ENCODE results near the gene DYRK4.
"Not testable (repeated sequence)": the region's sequence is repeated elsewhere in the genome, so short reads cannot be mapped to it uniquely, and the experiment has no call there.

Gene DYRK4, protein sequence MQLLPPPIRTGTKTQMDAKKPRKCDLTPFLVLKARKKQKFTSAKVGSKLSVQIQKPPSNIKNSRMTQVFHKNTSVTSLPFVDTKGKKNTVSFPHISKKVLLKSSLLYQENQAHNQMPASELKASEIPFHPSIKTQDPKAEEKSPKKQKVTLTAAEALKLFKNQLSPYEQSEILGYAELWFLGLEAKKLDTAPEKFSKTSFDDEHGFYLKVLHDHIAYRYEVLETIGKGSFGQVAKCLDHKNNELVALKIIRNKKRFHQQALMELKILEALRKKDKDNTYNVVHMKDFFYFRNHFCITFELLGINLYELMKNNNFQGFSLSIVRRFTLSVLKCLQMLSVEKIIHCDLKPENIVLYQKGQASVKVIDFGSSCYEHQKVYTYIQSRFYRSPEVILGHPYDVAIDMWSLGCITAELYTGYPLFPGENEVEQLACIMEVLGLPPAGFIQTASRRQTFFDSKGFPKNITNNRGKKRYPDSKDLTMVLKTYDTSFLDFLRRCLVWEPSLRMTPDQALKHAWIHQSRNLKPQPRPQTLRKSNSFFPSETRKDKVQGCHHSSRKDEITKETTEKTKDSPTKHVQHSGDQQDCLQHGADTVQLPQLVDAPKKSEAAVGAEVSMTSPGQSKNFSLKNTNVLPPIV

DNA sequence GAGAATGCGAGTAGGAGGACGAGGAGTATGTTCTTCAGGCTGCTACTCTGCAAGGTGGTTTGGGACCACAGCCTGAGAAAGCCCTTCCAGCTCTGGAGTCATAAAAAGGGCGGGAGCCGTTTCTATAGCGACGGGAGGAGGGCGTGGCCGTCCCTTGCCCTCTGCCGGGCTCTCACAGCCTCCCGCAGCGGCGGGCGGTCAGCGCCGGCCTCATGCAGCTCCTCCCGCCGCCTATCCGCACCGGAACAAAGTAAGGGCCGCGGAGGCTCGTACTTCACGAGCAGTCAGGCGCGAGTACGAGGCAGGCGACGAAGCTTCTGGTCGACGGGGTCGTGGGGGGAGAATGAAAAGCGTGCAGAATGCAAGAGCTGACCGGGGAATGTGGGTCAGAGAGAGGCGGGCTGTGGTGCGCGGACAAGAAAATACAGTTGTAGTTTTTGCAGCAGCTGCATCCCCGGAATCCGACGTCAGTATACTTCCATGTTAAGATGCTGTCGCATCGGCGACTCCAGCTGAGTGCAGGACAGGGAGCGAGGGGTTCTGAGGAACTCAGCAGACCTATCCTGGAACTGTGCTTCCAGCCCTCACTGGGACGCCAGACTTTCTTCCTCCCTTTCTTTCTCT lies at the start of gene DYRK4:
Gene DYRK4 (plus strand): TSS at position 175 of the 624 bp plus-strand sequence. CDS start 38 bp downstream, at position 213.
- DNase-seq = no peak

DNA sequence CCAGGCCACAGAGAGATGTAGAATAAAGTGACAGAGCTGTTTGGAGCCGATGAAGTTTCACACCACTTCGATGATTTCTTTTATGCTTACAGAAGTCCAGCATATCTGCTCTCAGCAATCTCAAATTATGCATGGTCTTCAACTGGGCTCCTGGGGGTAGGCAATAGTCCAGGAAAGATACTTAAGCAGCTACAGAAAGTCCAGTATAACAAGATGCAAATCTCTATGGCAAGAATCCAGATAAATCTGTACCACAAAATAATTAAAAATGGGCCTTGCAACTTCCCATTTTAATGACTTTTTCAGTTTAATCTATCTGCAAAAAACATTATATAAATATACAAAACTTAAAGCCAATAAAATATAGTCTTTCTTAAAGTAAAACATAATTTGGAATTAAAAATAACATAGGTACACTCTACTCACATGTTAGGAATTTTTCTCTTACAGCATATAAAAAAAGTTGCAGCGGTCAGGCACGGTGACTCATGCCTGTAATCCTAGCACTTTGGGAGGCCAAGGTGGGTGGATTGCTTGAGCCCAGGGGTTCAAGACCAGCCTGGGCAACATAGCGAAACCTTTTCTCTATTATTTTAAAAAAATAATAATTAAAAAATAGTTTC lies 43.8 kb upstream of the DYRK4 start:
- DNase-seq = no peak

- DNase-seq = not testable (repeated sequence)
Observed at GRCh38 chr12:4523443-4523842, 38.6 kb upstream of the DYRK4 start.

- DNase-seq = no peak
Observed at GRCh38 chr12:4526923-4527546, 35.0 kb upstream of the DYRK4 start.

DNA sequence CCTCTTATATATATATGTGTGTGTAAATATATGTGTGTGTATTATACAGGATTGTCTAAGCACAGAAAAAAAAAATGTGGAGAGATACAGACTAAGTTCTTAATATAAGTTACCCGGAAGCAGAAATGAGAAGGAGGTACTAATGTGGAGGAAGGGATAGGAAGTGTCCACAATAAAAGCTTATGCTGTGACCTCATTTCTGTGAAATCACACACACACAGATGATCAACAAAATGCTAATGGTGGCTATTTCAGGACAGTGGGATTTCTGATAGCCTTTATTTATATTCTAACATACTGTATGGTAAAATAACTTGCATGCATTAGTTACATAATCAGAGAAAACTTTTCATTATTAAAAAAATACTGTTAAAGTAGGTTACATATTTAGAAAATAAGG lies 31.8 kb upstream of the DYRK4 start:
- no peak for DNase-seq

- no peak for DNase-seq
Observed at GRCh38 chr12:4530982-4531586, 30.9 kb upstream of the DYRK4 start.

- no peak for DNase-seq
Observed at GRCh38 chr12:4535092-4535491, 26.9 kb upstream of the DYRK4 start.

- no peak for DNase-seq
Observed at GRCh38 chr12:4535871-4536270, 26.1 kb upstream of the DYRK4 start.

GRCh38 chr12:4538207-4539160 lies 23.5 kb upstream of the DYRK4 start, which contains the start of gene RAD51AP1:
Gene RAD51AP1 (plus strand): TSS chr12:4538890. CDS start chr12:4538940, 50 bp downstream.
- peak; percentile 90 for DNase-seq

DNA sequence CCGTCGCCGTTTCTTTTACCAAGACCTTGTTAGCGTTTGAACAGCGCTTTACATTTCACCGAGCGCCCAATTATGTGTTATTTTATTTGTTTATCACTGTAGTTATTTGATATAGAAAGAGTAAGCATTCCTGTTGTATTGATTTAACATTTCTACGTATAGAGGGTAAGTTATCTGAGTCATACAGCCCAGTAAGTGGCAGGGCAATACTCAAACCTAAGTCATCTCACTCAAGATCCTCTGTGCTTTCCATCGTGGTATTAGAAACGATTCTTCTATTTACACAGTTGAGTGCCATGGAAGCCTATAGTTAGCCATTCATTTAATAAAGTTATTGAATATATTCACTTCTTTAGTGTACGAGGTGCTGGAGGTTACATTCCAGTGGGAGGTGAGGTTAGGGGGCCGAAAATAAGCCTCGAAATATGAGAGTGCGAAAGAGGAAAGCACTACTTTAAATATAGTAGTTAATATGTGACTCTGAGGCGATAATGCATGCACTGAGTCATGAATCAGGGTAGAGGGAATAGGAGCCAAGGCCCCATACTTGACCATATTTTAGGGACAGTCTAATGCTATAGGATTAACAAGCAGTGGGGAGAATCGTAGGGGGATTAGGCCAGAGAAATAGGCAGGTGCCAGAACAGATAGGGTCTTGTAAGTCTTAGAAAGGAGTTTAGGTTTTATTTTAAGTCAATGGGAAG lies 22.7 kb upstream of the DYRK4 start:
- no peak for DNase-seq

- DNase-seq = no peak
Observed at GRCh38 chr12:4540170-4540569, 21.8 kb upstream of the DYRK4 start.

DNA sequence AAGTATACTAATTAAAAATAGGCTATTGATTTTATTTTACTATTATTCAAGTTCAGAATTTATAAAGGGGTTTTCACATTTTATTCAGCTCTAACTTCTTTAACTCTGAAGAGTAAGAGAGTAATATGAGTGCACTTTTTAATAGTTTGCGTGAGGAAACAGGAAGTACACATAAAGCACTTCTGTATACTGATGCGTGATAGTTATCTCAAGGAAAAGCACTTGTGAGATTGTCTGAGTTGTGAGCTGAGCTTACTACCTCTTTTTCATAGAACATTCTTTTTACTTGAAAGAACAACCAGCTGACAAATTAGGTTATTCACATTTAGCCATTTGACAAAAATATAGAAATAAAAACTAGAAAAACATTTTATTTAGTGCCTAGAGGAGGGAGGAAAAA lies 21.4 kb upstream of the DYRK4 start:
- no peak for DNase-seq

- no peak for DNase-seq
Observed at GRCh38 chr12:4545195-4545594, 16.8 kb upstream of the DYRK4 start.

DNA sequence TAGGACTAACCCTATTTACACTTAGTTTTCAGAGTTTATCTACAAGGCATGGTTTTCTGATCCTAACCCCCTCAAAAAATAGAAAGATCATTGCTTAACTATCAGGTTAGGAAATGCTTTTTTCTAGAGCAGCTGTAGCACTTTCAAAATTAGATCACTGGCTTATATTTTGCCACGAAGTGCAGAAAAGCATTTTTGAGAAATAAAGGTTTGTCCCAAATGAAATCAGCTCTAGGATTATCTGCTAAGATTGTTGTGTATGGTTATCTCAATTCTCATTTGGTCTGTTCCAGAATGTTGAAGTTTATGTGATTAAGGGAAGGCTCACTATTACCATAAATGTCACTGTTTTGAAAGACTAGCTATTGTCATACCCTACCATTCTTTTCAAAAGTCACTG lies 9.8 kb upstream of the DYRK4 start:
- no peak for DNase-seq

- no peak for DNase-seq
Observed at GRCh38 chr12:4553943-4554342, 8.1 kb upstream of the DYRK4 start.

DNA sequence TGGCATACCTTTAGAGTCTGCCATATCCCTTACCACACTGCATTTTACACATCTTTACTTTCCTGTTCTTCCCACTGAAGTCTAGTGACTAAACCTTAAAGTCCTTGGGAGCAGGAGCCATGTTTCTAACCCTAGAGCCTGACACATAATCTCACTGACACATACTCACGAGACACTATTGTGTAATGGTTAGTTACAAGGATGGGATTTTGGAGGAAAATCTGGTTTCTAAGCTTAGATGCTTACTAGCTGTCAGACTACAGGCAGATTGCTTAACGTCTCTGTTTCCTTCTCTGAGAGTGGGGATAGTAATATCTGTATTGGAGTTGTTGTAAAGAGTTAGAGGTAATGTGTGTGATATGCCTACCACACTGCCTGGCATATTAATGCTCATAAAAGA lies 6.2 kb upstream of the DYRK4 start:
- DNase-seq = no peak

GRCh38 chr12:4556735-4557530 lies 5.1 kb upstream of the DYRK4 start:
- no peak for DNase-seq

GRCh38 chr12:4557586-4557985 lies 4.4 kb upstream of the DYRK4 start:
- no peak for DNase-seq

DNA sequence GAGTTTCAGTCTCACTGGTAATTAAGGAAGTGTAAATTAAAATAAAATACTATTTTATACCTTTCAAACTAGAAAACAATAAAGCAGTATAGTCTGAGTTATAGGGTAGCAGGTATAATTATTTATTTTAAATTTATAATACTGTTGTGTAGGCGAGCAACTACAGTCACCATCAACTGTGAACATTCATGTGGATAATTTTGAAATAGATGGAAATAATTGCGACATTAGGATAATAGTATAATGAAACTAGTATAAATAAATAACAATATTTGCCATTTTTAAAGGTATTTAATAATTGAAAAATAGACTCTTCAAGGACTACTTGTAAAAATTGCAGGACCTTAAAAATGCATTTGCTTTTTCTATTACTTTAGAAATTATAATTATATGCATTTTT lies 3.8 kb upstream of the DYRK4 start:
- no peak for DNase-seq

- DNase-seq = no peak
Observed at GRCh38 chr12:4563336-4563735, 1.3 kb downstream of the DYRK4 start.
